ENCODE results near the gene OAF.

- TF ChIP-seq POLR2A (IDR thresholded peaks at IDR 0.05; ENCODE audit: borderline replicate concordance, extremely low read depth, insufficient read depth, insufficient read length) (no peak), CTCF (IDR thresholded peaks at IDR 0.05 in 2 of 3, conservative IDR thresholded peaks at IDR 0.05 in 1 of 3; ENCODE audit: borderline replicate concordance in 1 of 3, insufficient read depth in 1 of 3, low read depth in 2 of 3, low read length in 2 of 3) (no peak), POLR2AphosphoS5 (IDR thresholded peaks at IDR 0.05; ENCODE audit: low read depth, low read length) (no peak), ELF1 (IDR thresholded peaks at IDR 0.05; ENCODE audit: borderline replicate concordance, low read depth) (no peak), YY1 (IDR thresholded peaks at IDR 0.05; ENCODE audit: extremely low read depth, insufficient replicate concordance, low read depth, low read length) (no peak), MAX (IDR thresholded peaks at IDR 0.05) (no peak), EZH2 (IDR thresholded peaks at IDR 0.05) (no peak), ZNF274 (IDR thresholded peaks at IDR 0.05; ENCODE audit: low read depth, low read length) (no peak), EGR1 (IDR thresholded peaks at IDR 0.05; ENCODE audit: low read depth) (no peak), SIN3A (IDR thresholded peaks at IDR 0.05; ENCODE audit: low read depth) (no peak), JUND (IDR thresholded peaks at IDR 0.05) (no peak), REST (IDR thresholded peaks at IDR 0.05; ENCODE audit: low read depth) (no peak)
These were observed 25.7 kb upstream of the OAF start for GRCh38 chr11:120184946-120185705.

All from HCT116 (cell line).